GM12872 (cell line): ENCODE measurements around the gene FGD4.

Experiments
- CTCF ChIP-seq: IDR thresholded peaks from 3 replicates; pipeline ENCODE4 v1.5.1; 2011; ENCODE audit warnings: low read depth, mild to moderate bottlenecking, low read length, moderate library complexity; ENCODE audit not compliant: insufficient read depth

Gene FGD4

GRCh38 chr12:32467959-32468863 is 68.9 kb downstream of the FGD4 start:
- no peak for TF ChIP-seq CTCF

DNA sequence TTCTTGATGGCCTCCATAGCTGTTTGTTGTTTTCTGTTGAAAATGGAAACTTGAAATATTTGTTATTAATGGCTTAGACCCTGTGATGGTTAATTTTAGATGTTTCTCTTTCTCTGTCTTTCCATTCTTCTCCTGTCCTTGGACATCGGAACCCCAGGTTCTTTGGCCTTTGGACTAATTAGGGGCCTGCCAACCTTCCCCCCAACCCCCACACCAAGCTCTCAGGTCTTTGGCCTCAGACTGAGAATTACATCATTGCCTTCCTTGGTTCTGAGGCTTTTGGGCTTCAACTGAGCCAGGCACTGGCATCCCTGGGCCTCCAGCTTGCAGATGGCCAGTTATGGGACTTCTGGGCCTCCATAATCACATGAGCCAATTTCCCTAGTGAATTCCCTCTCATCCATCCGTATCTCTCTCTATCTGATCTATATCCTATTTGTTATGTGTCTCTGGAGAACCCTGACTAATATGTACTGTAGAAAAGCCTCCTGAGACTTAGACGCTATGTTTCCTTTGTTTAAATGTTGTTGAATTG is 71.6 kb downstream of the FGD4 start:
- TF ChIP-seq CTCF = no peak

- no peak for TF ChIP-seq CTCF
Measured at GRCh38 chr12:32471591-32472001, 72.2 kb downstream of the FGD4 start.

- TF ChIP-seq CTCF = no peak
Measured at GRCh38 chr12:32475724-32476123, 76.4 kb downstream of the FGD4 start.

- TF ChIP-seq CTCF = no peak
Measured at GRCh38 chr12:32476446-32476845, 77.1 kb downstream of the FGD4 start.

DNA sequence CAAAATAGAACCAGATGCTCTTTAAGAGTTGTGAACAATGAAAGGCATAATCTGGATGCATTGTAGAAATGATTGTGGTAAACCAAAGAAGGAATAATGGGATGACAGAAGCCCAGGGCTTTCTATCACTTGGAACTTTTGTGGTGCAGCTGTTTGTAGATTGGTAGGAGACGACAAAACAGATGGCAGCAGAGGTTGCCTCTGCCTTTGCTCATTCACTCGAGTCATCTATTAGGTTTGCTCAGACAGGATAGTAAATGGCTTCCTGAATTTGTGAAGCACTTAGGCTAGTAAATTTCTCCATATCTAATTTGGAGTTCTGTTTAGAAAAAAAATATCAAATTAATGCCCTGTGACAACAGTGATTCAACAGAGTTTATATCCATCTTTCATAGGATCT is 78.4 kb downstream of the FGD4 start:
- TF ChIP-seq CTCF = no peak

- no peak for TF ChIP-seq CTCF
Measured at GRCh38 chr12:32478166-32478565, 78.8 kb downstream of the FGD4 start.
